ENCODE data around the gene MVD.

DNA sequence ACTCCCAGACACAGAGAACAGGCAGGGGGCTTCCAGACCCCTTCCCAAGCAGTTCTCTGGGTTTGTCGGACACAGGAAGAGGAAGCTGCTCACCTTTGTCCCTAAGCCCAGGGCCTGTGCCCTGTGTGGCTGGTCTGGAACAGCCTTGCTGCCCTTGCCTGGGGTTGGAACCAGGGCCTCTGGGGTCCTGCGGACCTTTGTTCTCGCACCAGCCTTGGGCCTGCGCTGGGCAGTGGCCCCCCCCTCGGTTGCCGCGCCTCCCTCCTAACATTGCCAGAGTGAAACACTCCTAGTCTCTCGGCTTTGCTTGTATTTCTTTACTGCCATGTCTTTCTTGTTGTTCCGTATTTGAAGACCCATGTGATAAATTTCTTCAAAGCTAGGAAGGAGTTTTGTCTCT lies 33.1 kb downstream of the MVD start:
- TF ChIP-seq POLR2AphosphoS5 (IDR thresholded peaks at IDR 0.05; ENCODE audit: low read depth, low read length) (no peak), TAF1 (IDR thresholded peaks at IDR 0.05; ENCODE audit: borderline replicate concordance, insufficient read depth, low read length) (no peak)
- TF ChIP-seq, protein P1, sequence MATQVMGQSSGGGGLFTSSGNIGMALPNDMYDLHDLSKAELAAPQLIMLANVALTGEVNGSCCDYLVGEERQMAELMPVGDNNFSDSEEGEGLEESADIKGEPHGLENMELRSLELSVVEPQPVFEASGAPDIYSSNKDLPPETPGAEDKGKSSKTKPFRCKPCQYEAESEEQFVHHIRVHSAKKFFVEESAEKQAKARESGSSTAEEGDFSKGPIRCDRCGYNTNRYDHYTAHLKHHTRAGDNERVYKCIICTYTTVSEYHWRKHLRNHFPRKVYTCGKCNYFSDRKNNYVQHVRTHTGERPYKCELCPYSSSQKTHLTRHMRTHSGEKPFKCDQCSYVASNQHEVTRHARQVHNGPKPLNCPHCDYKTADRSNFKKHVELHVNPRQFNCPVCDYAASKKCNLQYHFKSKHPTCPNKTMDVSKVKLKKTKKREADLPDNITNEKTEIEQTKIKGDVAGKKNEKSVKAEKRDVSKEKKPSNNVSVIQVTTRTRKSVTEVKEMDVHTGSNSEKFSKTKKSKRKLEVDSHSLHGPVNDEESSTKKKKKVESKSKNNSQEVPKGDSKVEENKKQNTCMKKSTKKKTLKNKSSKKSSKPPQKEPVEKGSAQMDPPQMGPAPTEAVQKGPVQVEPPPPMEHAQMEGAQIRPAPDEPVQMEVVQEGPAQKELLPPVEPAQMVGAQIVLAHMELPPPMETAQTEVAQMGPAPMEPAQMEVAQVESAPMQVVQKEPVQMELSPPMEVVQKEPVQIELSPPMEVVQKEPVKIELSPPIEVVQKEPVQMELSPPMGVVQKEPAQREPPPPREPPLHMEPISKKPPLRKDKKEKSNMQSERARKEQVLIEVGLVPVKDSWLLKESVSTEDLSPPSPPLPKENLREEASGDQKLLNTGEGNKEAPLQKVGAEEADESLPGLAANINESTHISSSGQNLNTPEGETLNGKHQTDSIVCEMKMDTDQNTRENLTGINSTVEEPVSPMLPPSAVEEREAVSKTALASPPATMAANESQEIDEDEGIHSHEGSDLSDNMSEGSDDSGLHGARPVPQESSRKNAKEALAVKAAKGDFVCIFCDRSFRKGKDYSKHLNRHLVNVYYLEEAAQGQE (IDR thresholded peaks at IDR 0.05; ENCODE audit: insufficient read depth in 1 of 2, low read depth in 2 of 2, low read length in 2 of 2) = no peak
